Liver (tissue), 3 donors: ENCODE measurements around the gene SPIRE2.

Experiments used
- HNF4A ChIP-seq, 2 donors: conservative IDR thresholded peaks; 2 replicates each; pipeline ENCODE4 v1.6.1; 2016; ENCODE audit warnings: antibody characterized with exemption in 2 of 2, mild to moderate bottlenecking in 2 of 2
- TAF1 ChIP-seq: conservative IDR thresholded peaks from 2 replicates; pipeline ENCODE4 v1.6.1; 2016; ENCODE audit warnings: antibody characterized with exemption, mild to moderate bottlenecking
- TF ChIP-seq, protein P1 (sequence below): IDR thresholded peaks from 2 replicates; pipeline ENCODE4 v1.6.1; 2016; ENCODE audit warnings: antibody characterized with exemption, mild to moderate bottlenecking
- TF ChIP-seq, protein P2 (sequence below): fragments of 150-350 bp; IDR thresholded peaks from 2 replicates; pipeline ENCODE4 v1.5.1; 2017; ENCODE audit warnings: improper control_type of control experiment, low read depth, low read length; ENCODE audit not compliant: missing input control
- donor health status: healthy.
- donor health status: healthy.

GRCh38 chr16:89784406-89784805 lies 43.9 kb upstream of the SPIRE2 start:
- TF ChIP-seq, protein P1, sequence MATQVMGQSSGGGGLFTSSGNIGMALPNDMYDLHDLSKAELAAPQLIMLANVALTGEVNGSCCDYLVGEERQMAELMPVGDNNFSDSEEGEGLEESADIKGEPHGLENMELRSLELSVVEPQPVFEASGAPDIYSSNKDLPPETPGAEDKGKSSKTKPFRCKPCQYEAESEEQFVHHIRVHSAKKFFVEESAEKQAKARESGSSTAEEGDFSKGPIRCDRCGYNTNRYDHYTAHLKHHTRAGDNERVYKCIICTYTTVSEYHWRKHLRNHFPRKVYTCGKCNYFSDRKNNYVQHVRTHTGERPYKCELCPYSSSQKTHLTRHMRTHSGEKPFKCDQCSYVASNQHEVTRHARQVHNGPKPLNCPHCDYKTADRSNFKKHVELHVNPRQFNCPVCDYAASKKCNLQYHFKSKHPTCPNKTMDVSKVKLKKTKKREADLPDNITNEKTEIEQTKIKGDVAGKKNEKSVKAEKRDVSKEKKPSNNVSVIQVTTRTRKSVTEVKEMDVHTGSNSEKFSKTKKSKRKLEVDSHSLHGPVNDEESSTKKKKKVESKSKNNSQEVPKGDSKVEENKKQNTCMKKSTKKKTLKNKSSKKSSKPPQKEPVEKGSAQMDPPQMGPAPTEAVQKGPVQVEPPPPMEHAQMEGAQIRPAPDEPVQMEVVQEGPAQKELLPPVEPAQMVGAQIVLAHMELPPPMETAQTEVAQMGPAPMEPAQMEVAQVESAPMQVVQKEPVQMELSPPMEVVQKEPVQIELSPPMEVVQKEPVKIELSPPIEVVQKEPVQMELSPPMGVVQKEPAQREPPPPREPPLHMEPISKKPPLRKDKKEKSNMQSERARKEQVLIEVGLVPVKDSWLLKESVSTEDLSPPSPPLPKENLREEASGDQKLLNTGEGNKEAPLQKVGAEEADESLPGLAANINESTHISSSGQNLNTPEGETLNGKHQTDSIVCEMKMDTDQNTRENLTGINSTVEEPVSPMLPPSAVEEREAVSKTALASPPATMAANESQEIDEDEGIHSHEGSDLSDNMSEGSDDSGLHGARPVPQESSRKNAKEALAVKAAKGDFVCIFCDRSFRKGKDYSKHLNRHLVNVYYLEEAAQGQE = no peak
- TF ChIP-seq TAF1 (no peak), HNF4A (conservative IDR thresholded peaks at IDR 0.05) (no peak)
- TF ChIP-seq, protein P2, sequence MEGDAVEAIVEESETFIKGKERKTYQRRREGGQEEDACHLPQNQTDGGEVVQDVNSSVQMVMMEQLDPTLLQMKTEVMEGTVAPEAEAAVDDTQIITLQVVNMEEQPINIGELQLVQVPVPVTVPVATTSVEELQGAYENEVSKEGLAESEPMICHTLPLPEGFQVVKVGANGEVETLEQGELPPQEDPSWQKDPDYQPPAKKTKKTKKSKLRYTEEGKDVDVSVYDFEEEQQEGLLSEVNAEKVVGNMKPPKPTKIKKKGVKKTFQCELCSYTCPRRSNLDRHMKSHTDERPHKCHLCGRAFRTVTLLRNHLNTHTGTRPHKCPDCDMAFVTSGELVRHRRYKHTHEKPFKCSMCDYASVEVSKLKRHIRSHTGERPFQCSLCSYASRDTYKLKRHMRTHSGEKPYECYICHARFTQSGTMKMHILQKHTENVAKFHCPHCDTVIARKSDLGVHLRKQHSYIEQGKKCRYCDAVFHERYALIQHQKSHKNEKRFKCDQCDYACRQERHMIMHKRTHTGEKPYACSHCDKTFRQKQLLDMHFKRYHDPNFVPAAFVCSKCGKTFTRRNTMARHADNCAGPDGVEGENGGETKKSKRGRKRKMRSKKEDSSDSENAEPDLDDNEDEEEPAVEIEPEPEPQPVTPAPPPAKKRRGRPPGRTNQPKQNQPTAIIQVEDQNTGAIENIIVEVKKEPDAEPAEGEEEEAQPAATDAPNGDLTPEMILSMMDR = no peak
